Thoracic aorta (tissue), 2 donors: Measurements from ENCODE around the gene FNTB. TPM values are rescaled to one million over a fixed set of nuclear protein-coding genes. Genes with fewer than 3 reads are reported as not detected.

Experiments
- ATAC-seq: fragments of 150-250 bp; one replicate; pipeline ENCODE4 v1.8.0; 2017; ENCODE audit warnings: low read depth; ENCODE audit not compliant: insufficient number of reproducible peaks, low FRiP score
- DNase-seq: peaks from one replicate; pipeline ENCODE4 v3.0.0-alpha.2; 2020; ENCODE audit warnings: low spot score
- H3K27ac ChIP-seq, 2 donors: fragments of 200-600 bp; sonication (generic); 1 replicate in 1 of 2; 2 replicates in 1 of 2; pipeline ENCODE4 v1.5.1; 2016; ENCODE audit warnings: mild to moderate bottlenecking in 2 of 2, moderate library complexity in 2 of 2
- H3K27me3 ChIP-seq: fragments of 200-600 bp; sonication (generic); replicated peaks from 2 replicates; pipeline ENCODE4 v1.6.0; 2016; ENCODE audit warnings: mild to moderate bottlenecking; ENCODE audit not compliant: insufficient read depth
- H3K36me3 ChIP-seq: fragments of 200-600 bp; sonication (generic); one replicate; pipeline ENCODE4 v1.5.1; 2016
- H3K4me1 ChIP-seq, 2 donors: fragments of 200-600 bp; sonication (generic); 1 replicate in 1 of 2; 2 replicates in 1 of 2; pipeline versions ENCODE4 v1.5.1 to v1.6.0; 2016; ENCODE audit warnings: low read depth in 2 of 2, mild to moderate bottlenecking in 1 of 2; ENCODE audit not compliant: control insufficient read depth in 1 of 2
- H3K4me3 ChIP-seq: fragments of 200-600 bp; sonication (generic); 2 replicates; pipeline ENCODE4 v1.5.1; 2016; ENCODE audit warnings: mild to moderate bottlenecking
- H3K9me3 ChIP-seq: fragments of 200-600 bp; sonication (generic); 2 replicates; pipeline ENCODE4 v1.5.1; 2016
- CTCF ChIP-seq: fragments of 200-600 bp; sonication (generic); IDR thresholded peaks from one replicate; pipeline ENCODE4 v1.5.1; 2019; ENCODE audit warnings: antibody characterized with exemption
- total RNA-seq, 2 donors: library from RNA; depleted of rRNA; stranded (reverse); fragments of >200 nt; gene quantifications; one replicate each; pipeline versions ENCODE4 v1.1.0 to v1.2.3, GENCODE V29; 2016

Gene FNTB
- total RNA-seq, 2 donors from 2014 or later, result 6.8 to 18.3 TPM

- Histone ChIP-seq H3K4me1 (peaks cover 4 to 7% of the 10 kb centered on the region in 2 donors), H3K4me3 (no peak overlapping the region), H3K9me3 (no peaks in the 10 kb centered on the region), H3K27ac (no peak overlapping the region), H3K36me3 (no peaks in the 10 kb centered on the region), H3K27me3 (no peaks in the 10 kb centered on the region)
- ATAC-seq (no peak), DNase-seq (no peak)
- no peak for TF ChIP-seq CTCF
Observed at GRCh38 chr14:64997108-64997794, 10.6 kb downstream of the FNTB start.

GRCh38 chr14:64998455-64998931 is 11.8 kb downstream of the FNTB start:
- ATAC-seq (no peak), DNase-seq (no peak)
- Histone ChIP-seq H3K4me1 (peaks cover 4 to 7% of the 10 kb centered on the region in 2 donors), H3K4me3 (no peak overlapping the region), H3K27ac (no peak overlapping the region), H3K36me3 (no peaks in the 10 kb centered on the region), H3K27me3 (no peaks in the 10 kb centered on the region), H3K9me3 (no peaks in the 10 kb centered on the region)
- no peak for TF ChIP-seq CTCF

- Histone ChIP-seq H3K4me1 (peaks cover 4 to 7% of the 10 kb centered on the region in 2 donors), H3K36me3 (no peaks in the 10 kb centered on the region), H3K27ac (no peak overlapping the region), H3K9me3 (no peaks in the 10 kb centered on the region), H3K27me3 (no peaks in the 10 kb centered on the region), H3K4me3 (no peak overlapping the region)
- DNase-seq, result no peak
- ATAC-seq, result no peak
- TF ChIP-seq CTCF, result no peak
Observed at GRCh38 chr14:65000898-65001591, 14.3 kb downstream of the FNTB start.

GRCh38 chr14:65001723-65002122 is 15.0 kb downstream of the FNTB start:
- Histone ChIP-seq H3K4me1 (peaks cover 4 to 7% of the 10 kb centered on the region in 2 donors), H3K9me3 (no peaks in the 10 kb centered on the region), H3K36me3 (no peaks in the 10 kb centered on the region), H3K27ac (no peak overlapping the region), H3K27me3 (no peaks in the 10 kb centered on the region), H3K4me3 (no peak overlapping the region)
- ATAC-seq, result no peak
- no peak for TF ChIP-seq CTCF
- DNase-seq, result no peak

DNA sequence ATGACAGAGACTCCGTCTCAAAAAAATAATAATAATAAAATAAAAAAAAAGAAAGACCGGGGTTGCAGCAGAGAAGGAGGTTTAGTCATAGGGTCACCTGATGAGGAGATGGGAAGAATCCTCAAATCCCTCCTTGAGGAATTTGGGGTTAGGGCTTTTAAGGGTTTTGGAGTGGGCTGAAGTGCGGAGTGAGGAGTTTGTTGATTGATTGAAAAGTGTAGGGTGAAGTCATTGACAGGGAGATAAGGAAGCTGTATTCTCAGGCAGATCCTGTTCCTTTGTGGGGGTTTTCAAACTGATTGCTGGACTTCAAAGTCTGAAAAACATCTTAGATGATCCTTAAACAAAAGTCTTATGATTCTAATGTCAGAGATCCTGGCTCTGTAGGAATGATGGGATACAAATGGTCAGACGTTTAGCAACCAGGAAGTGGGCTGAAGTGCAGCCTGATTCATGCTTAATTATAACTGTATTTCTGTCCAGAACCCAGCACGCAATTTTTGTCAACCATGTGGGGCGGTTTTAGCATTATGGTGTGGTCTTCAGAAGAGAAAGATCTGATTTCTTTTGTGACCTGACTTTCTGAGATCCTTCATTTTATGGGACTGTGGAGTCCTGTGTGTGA is 16.0 kb downstream of the FNTB start:
- H3K27ac ChIP-seq, result no peak overlapping the region
- ATAC-seq, result no peak
- TF ChIP-seq CTCF, result no peak
- no peak for DNase-seq
- peaks cover 4 to 7% of the 10 kb centered on the region in 2 donors for H3K4me1 ChIP-seq
- no peaks in the 10 kb centered on the region for H3K36me3 ChIP-seq
- no peaks in the 10 kb centered on the region for H3K27me3 ChIP-seq
- H3K9me3 ChIP-seq, result no peaks in the 10 kb centered on the region
- no peak overlapping the region for H3K4me3 ChIP-seq
